NCI-H748 treated with DMSO at 0.1 percent for 48 hours (cell line): Measurements from ENCODE around the gene TTC29.
"Not testable (repeated sequence)": the region's sequence is repeated elsewhere in the genome, so short reads cannot be mapped to it uniquely, and the experiment has no call there.

ENCODE experiments used
- DNase-seq: peaks from one replicate; lab custom pipeline; 2025; lab: John Stamatoyannopoulos, UW

TTC29 gene

DNA sequence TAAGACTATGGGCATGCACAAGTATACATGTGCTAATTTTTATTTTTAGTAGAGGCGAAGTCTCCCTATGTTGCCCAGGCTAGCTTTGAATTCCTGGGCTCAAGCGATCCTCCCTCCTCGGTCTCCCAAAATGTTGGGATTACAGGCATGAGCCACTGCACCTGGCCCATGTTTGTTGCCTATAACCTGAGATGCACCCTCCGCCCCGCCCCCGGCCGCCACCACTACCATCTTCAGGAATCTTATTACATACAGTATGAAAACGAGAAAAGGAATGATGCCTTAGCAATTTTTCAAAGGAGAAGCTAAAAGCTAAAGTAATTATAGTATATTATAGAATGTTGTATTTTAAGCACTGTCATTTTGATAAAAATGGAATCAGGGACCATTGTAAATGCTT, 245.8 kb downstream of the TTC29 start:
- no peak for DNase-seq

- no peak for DNase-seq
Observed at GRCh38 chr4:146674829-146675570, 270.7 kb downstream of the TTC29 start.

DNA sequence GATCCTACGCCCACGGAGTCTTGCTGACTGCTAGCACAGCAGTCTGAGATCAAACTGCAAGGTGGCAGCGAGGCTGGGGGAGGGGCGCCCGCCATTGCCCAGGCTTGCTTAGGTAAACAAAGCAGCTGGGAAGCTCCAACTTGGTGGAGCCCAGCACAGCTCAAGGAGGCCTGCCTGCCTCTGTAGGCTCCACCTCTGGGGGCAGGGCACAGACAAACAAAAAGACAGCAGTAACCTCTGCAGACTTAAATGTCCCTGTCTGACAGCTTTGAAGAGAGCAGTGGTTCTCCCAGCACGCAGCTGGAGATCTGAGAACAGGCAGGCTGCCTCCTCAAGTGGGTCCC, 281.7 kb downstream of the TTC29 start:
- not testable (repeated sequence) for DNase-seq

GRCh38 chr4:146661367-146661766, 284.3 kb downstream of the TTC29 start:
- DNase-seq, result no peak
